Measurements from ENCODE around the gene PALD1.

- TF ChIP-seq, protein P1, sequence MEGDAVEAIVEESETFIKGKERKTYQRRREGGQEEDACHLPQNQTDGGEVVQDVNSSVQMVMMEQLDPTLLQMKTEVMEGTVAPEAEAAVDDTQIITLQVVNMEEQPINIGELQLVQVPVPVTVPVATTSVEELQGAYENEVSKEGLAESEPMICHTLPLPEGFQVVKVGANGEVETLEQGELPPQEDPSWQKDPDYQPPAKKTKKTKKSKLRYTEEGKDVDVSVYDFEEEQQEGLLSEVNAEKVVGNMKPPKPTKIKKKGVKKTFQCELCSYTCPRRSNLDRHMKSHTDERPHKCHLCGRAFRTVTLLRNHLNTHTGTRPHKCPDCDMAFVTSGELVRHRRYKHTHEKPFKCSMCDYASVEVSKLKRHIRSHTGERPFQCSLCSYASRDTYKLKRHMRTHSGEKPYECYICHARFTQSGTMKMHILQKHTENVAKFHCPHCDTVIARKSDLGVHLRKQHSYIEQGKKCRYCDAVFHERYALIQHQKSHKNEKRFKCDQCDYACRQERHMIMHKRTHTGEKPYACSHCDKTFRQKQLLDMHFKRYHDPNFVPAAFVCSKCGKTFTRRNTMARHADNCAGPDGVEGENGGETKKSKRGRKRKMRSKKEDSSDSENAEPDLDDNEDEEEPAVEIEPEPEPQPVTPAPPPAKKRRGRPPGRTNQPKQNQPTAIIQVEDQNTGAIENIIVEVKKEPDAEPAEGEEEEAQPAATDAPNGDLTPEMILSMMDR (IDR thresholded peaks at IDR 0.05): no peak
- TF ChIP-seq POLR2A (IDR thresholded peaks at IDR 0.05): no peak
Measured at GRCh38 chr10:70571636-70572439, 93.3 kb downstream of the PALD1 start.

All from body of pancreas (tissue), 4 donors.